ENCODE results near the gene HLA-DOA. TPM values are rescaled to one million over a fixed set of nuclear protein-coding genes. Genes with fewer than 3 reads are reported as not detected.

The HLA-DOA gene
- polyA plus RNA-seq, 1 donor: 5.9 TPM

DNA sequence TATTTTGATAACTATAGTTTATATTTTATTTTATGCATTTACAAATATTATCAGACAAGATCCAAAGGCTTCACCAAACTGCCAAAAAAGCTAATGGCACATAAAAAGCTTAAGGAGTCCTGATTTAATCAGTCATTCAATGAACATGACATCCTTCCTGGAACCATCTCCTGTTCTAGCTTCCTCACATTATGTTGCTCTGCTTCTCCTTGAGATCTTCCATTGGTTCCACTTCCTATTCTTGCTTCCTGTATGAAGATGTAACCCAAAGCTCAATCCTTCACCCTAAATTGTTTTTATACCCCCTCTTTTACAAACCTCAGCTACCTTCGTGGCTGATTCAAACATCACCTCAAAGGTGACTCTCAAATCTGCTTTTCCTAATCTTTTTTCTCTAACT lies 45.5 kb downstream of the HLA-DOA start:
- DNase-seq: no peak

DNA sequence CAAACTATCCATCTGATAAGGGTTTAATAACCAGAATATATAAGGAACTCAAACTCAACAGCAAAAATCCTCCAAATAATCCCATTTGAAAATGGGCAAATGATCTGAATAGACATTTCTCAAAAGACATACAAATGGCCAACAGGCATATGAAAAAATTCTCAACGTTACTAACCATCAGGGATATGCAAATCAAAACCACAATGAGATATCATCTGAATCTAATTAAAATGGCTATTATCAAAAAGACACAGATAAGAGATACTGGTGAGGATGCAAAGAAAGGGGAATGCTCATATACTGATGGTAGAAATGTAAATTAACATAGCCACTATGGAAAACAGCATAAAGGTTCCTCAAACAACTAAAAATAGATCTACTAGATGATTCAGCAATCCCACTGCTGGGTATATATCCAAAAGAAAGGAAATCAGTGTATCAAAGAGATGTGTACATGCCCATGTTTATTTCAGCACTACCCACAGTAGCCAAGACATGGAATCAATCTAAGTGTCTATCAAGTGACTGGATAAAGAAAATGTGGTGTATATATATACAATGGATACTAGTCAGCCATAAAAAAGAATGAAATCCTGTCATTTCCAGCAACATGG lies 47.1 kb downstream of the HLA-DOA start:
- DNase-seq: no peak

DNA sequence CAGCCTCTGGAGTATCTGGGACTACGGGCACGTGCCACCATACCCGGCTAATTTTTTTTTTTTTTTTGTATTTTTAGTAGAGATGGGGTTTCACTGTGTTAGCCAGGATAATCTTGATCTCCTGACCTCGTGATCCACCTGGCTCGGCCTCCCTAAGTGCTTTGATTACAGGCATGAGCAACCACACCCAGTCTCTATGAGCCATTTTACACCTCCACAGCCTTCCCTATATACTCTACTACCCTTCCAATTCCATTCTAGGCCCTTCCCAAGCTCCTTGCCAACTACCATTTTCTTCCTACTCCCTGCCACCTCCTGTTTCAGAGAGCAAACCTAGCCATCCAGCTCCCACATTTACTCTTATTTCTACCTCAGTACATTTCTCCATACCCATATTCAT lies 48.8 kb downstream of the HLA-DOA start:
- no peak for DNase-seq

DNA sequence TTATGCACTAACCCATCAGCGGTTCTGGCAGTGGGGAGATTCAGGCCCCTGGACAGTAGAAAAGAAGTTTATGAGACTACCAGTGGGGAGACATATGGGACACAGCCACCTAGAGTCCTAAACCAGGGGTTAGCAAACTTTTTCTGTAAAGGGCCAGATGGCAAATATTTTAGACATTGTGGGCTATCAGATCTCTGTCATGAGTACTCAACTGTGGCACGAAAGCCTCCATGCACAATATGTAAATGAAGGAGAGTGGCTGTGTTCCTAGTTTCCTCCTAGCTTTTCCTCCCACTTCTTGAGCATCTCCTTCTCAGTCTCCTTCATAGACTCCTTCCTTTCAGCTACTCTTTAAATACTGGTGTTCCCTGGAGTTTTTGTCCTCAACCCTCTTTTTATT lies 53.2 kb downstream of the HLA-DOA start:
- no peak for DNase-seq

DNA sequence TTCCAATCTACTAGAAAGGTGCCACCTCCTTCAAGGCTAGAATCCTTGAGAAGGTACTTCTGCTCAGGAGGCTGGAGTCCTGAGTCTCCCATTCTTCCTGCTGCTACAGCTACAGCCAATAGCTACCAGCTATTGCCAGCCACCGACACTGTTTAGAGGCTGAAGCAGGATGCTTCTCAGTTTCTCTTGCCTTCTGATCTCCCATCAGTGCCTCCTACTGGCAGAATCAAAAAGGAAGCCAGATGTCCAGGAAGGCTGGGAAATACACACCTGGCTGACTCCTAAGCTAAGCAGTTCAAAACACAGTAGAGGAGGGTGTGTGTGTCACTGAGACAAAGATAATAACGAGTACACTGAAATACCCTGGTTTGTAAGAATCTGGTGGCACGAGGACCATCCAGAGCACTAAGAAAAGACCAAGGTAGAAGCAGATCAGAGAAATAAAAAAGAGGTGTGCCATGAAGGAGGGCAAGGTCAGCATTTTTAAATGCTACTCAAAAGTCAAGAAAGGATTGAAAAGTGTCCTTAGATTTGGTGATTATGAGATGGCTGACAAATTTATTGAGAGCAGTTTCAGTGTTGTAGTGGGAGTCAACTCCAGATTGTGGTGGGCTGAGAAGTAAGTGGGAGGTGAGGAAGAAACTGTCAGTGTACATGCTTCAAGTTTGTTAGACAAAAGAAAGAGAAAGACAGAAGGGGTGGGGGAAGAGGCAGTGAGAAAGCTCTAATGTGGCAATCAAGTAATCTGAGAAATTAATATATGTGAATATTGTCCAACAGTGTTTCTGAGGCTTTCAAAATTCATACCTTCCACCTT lies 54.2 kb downstream of the HLA-DOA start:
- peak; percentile 56 for DNase-seq

DNA sequence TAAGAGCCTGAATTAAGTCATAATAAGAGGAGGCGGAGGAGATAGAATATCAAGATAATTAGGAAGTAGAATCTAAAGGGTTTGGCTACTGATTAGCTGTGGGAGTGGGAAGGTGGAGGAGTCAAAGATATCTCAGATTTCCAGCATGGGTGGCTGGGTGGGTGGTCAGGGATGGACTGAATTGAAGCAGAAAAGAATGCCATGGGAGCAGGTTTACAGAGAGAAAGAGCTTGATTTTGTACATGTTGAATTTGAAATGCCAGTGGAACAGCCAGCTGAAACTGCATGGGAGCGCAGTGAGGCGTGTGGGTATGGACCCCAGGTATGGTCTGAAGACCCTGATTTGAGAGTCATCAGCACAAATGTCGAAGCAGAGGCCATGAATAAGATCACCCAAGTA lies 55.1 kb downstream of the HLA-DOA start:
- DNase-seq: no peak

Other genes starting within 250 kb of the HLA-DOA start
- gene HLA-DQB2, start 246.1 kb downstream of the HLA-DOA start, polyA plus RNA-seq (ENCODE audit: insufficient read length): 2.9 TPM
- gene HLA-DOB, start 192.6 kb downstream of the HLA-DOA start, polyA plus RNA-seq (ENCODE audit: insufficient read length): 0.32 TPM
- 11.5 TPM for gene TAP2, start 170.9 kb downstream of the HLA-DOA start, polyA plus RNA-seq (ENCODE audit: insufficient read length)
- gene PSMB8, start 165.5 kb downstream of the HLA-DOA start, polyA plus RNA-seq (ENCODE audit: insufficient read length): 18.8 TPM
- 7.7 TPM for gene TAP1, start 155.9 kb downstream of the HLA-DOA start, polyA plus RNA-seq (ENCODE audit: insufficient read length)
- 4.2 TPM for gene PSMB9, start 155.4 kb downstream of the HLA-DOA start, polyA plus RNA-seq (ENCODE audit: insufficient read length)
- gene HLA-DMB, start 68.6 kb downstream of the HLA-DOA start, polyA plus RNA-seq (ENCODE audit: insufficient read length): 64.6 TPM
- gene HLA-DMA, start 56.5 kb downstream of the HLA-DOA start, polyA plus RNA-seq (ENCODE audit: insufficient read length): 14.7 TPM
- gene BRD2, start 41.0 kb downstream of the HLA-DOA start, polyA plus RNA-seq (ENCODE audit: insufficient read length): 357 TPM
- gene HLA-DPA1, start 64.1 kb upstream of the HLA-DOA start, polyA plus RNA-seq (ENCODE audit: insufficient read length): 20.2 TPM
- gene HLA-DPB1, start 66.4 kb upstream of the HLA-DOA start, polyA plus RNA-seq (ENCODE audit: insufficient read length): 13.5 TPM
- gene COL11A2, start 182.9 kb upstream of the HLA-DOA start, polyA plus RNA-seq (ENCODE audit: insufficient read length): 5.9 TPM
- 65.6 TPM for gene RXRB, start 191.1 kb upstream of the HLA-DOA start, polyA plus RNA-seq (ENCODE audit: insufficient read length)
- gene SLC39A7, start 191.3 kb upstream of the HLA-DOA start, polyA plus RNA-seq (ENCODE audit: insufficient read length): 115 TPM
- gene HSD17B8, start 195.1 kb upstream of the HLA-DOA start, polyA plus RNA-seq (ENCODE audit: insufficient read length): 23.9 TPM
- 53.4 TPM for gene RING1, start 198.9 kb upstream of the HLA-DOA start, polyA plus RNA-seq (ENCODE audit: insufficient read length)